Measurements from ENCODE around the gene TAPBP.

DNA sequence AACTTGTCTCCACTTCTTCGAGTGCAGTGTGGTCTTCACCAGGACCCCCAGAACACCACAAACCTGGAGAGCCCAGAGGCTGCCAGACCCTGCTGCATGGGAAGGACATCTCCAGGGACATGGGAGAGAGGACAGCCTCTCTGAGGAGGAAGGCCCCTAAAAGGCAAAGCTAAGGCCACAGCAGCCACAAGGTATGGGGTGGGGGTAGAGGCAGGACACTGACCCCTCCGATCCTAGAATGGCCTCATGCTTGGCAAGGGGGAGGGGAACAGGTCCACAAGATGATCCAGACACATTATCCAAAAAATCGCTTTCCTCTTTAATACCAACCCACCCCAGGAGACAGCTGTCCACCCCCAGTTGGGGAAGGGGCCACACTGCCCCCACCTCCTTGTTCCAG is 35.1 kb downstream of the TAPBP start:
- TF ChIP-seq, protein P1, sequence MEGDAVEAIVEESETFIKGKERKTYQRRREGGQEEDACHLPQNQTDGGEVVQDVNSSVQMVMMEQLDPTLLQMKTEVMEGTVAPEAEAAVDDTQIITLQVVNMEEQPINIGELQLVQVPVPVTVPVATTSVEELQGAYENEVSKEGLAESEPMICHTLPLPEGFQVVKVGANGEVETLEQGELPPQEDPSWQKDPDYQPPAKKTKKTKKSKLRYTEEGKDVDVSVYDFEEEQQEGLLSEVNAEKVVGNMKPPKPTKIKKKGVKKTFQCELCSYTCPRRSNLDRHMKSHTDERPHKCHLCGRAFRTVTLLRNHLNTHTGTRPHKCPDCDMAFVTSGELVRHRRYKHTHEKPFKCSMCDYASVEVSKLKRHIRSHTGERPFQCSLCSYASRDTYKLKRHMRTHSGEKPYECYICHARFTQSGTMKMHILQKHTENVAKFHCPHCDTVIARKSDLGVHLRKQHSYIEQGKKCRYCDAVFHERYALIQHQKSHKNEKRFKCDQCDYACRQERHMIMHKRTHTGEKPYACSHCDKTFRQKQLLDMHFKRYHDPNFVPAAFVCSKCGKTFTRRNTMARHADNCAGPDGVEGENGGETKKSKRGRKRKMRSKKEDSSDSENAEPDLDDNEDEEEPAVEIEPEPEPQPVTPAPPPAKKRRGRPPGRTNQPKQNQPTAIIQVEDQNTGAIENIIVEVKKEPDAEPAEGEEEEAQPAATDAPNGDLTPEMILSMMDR (IDR thresholded peaks at IDR 0.05), result no peak
- no peak for TF ChIP-seq POLR2A (IDR thresholded peaks at IDR 0.05)
- TF ChIP-seq POLR2AphosphoS5 (IDR thresholded peaks at IDR 0.05; ENCODE audit: insufficient read depth in 1 of 2, low read depth in 1 of 2), result no peak

All from vagina (tissue), 2 donors.